Neural progenitor cell (in vitro differentiated cells): Measurements from ENCODE around the gene ELK1.

ENCODE experiments used
- CTCF ChIP-seq: fragments of 200-600 bp; sonication (generic); IDR thresholded peaks from 2 replicates; pipeline ENCODE4 v1.5.1; 2017; ENCODE audit warnings: antibody characterized with exemption, mild to moderate bottlenecking
- EZH2 ChIP-seq: fragments of 200-600 bp; sonication (generic); IDR thresholded peaks from 2 replicates; pipeline ENCODE4 v1.6.1; 2017; ENCODE audit warnings: antibody characterized with exemption, mild to moderate bottlenecking, moderate library complexity
- EZH2phosphoT487 ChIP-seq: fragments of 200-600 bp; sonication (generic); IDR thresholded peaks from 2 replicates; pipeline ENCODE4 v1.6.1; 2017; ENCODE audit warnings: antibody characterized with exemption

- TF ChIP-seq CTCF (peak; percentile 56), EZH2 (no peak), EZH2phosphoT487 (no peak)
These were observed 5.7 kb downstream of the ELK1 start for GRCh38 chrX:47644557-47645091.
